HEK293 (cell line): ENCODE data around the gene DPM1.

Experiments
- CTCF ChIA-PET: fragments of 350-600 bp; formaldehyde crosslinking; extraction: SDS; loops from one replicate; lab custom pipeline; 2021; ENCODE audit warnings: antibody characterized with exemption; lab: Yijun Ruan, JAX
- POLR2A ChIA-PET: fragments of 300-600 bp; formaldehyde crosslinking; extraction: SDS; loops from one replicate; lab custom pipeline; 2020; ENCODE audit warnings: antibody characterized with exemption, inconsistent platforms; lab: Yijun Ruan, JAX
- H3K27ac ChIP-seq: fragments of 200-500 bp; sonication (Bioruptor generic); 2 replicates; pipeline ENCODE4 v1.5.1; 2014; ENCODE audit warnings: low read depth, low read length, control low read depth, inconsistent platforms; ENCODE audit errors: extremely low read depth
- H3K36me3 ChIP-seq, 2 experiments: fragments of 200-500 bp in 1 of 2; sonication (Bioruptor generic) in 1 of 2; 1 replicate in 1 of 2; 2 replicates in 1 of 2; pipeline ENCODE4 v1.5.1; 2014 to 2017; ENCODE audit warnings: inconsistent platforms in 2 of 2, low read length in 2 of 2; ENCODE audit not compliant: control insufficient read depth in 2 of 2, insufficient read depth in 1 of 2
- H3K4me1 ChIP-seq: fragments of 200-500 bp; sonication (Bioruptor generic); 2 replicates; pipeline ENCODE4 v1.5.1; 2014; ENCODE audit warnings: mild to moderate bottlenecking, low read length, inconsistent platforms; ENCODE audit not compliant: control insufficient read depth, insufficient read depth
- H3K4me3 ChIP-seq: 2 replicates; pipeline ENCODE4 v1.5.1; 2011; ENCODE audit warnings: low read depth, mild to moderate bottlenecking, control low read depth, low read length, moderate library complexity
- H3K9me3 ChIP-seq: fragments of 200-500 bp; sonication (Bioruptor generic); 2 replicates; pipeline ENCODE4 v1.5.1; 2014; ENCODE audit warnings: low read depth, low read length, inconsistent platforms; ENCODE audit not compliant: control insufficient read depth, insufficient read depth
- KLF10 ChIP-seq: fragments of 450-650 bp; IDR thresholded peaks from 2 replicates; pipeline ENCODE4 v1.5.1; 2018; ENCODE audit warnings: missing biosample characterization, mild to moderate bottlenecking, missing genetic modification characterization
- SCRT1 ChIP-seq: fragments of 450-650 bp; formaldehyde crosslinking; IDR thresholded peaks from 2 replicates; pipeline ENCODE4 v1.5.1; 2016; ENCODE audit warnings: missing biosample characterization, missing genetic modification characterization, borderline replicate concordance
- SP7 ChIP-seq: fragments of 450-650 bp; formaldehyde crosslinking; IDR thresholded peaks from 2 replicates; pipeline ENCODE4 v1.5.1; 2016; ENCODE audit warnings: missing biosample characterization, missing genetic modification characterization
- ZBTB7A ChIP-seq: fragments of 450-650 bp; formaldehyde crosslinking; IDR thresholded peaks from 2 replicates; pipeline ENCODE4 v1.5.1; 2016; ENCODE audit warnings: low read depth, missing biosample characterization, missing genetic modification characterization
- ZNF112 ChIP-seq: fragments of 450-650 bp; formaldehyde crosslinking; IDR thresholded peaks from 2 replicates; pipeline ENCODE4 v1.5.0; 2017; ENCODE audit warnings: missing biosample characterization, missing genetic modification characterization
- ZNF221 ChIP-seq: fragments of 450-650 bp; formaldehyde crosslinking; IDR thresholded peaks from 2 replicates; pipeline ENCODE4 v1.5.1; 2017; ENCODE audit warnings: missing biosample characterization, missing genetic modification characterization, borderline replicate concordance
- ZNF610 ChIP-seq: fragments of 450-650 bp; formaldehyde crosslinking; IDR thresholded peaks from 2 replicates; pipeline ENCODE4 v1.5.1; 2016; ENCODE audit warnings: missing biosample characterization, missing genetic modification characterization, borderline replicate concordance
- TF ChIP-seq, protein P1 (sequence below): fragments of 450-650 bp; formaldehyde crosslinking; optimal IDR thresholded peaks from 2 replicates; pipeline ENCODE3; 2016; ENCODE audit warnings: missing biosample characterization, mild to moderate bottlenecking, missing genetic modification characterization
- TF ChIP-seq, protein P2 (sequence below): sonication (generic); formaldehyde crosslinking; IDR thresholded peaks from 2 replicates; pipeline ENCODE4 v1.8.1; 2022; ENCODE audit warnings: mild to moderate bottlenecking, moderate library complexity, missing genetic modification reagents
- TF ChIP-seq, protein P3 (sequence below): fragments of 450-650 bp; formaldehyde crosslinking; IDR thresholded peaks from 2 replicates; pipeline ENCODE4 v1.5.1; 2017; ENCODE audit warnings: missing biosample characterization, missing genetic modification characterization
- TF ChIP-seq, protein P4 (sequence below): fragments of 450-650 bp; formaldehyde crosslinking; IDR thresholded peaks from 2 replicates; pipeline ENCODE4 v1.5.1; 2016; ENCODE audit warnings: missing biosample characterization, missing genetic modification characterization
- TF ChIP-seq, protein P5 (sequence below): fragments of 450-650 bp; formaldehyde crosslinking; IDR thresholded peaks from 2 replicates; pipeline ENCODE4 v1.5.1; 2017; ENCODE audit warnings: missing biosample characterization, missing genetic modification characterization

The DPM1 gene

DNA sequence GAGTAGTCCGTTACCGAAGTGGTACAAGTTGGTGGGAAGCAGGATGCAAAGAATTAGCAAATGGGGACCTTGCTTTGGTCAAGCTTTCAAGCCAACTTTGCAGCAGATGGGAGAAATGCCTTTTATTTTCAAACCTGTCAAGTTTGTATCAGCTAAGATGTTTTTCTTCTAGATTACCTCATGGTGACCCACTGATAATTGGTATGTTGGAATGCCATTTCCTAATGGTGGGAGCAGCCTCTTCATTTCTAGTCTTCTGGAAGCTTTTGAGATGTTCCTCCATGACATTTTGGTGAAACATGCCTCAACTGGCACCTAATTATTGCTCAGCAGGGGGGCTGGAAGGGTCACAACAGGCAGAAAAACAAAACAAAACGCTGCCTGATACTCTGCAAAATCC lies 70.8 kb downstream of the DPM1 start:
- no peaks in the 10 kb centered on the region for H3K9me3 ChIP-seq
- CTCF ChIA-PET = interaction anchor here (0.6 to 0.8 kb wide), 2 partner anchors 42 to 209 kb away, joined by 3 to 8 read pairs; no protein-coding TSS in a partner anchor
- POLR2A ChIA-PET = interaction anchor here (0.6 to 0.8 kb wide), 2 partner anchors 28 to 33 kb away, joined by 3 to 4 read pairs; no protein-coding TSS in a partner anchor

DNA sequence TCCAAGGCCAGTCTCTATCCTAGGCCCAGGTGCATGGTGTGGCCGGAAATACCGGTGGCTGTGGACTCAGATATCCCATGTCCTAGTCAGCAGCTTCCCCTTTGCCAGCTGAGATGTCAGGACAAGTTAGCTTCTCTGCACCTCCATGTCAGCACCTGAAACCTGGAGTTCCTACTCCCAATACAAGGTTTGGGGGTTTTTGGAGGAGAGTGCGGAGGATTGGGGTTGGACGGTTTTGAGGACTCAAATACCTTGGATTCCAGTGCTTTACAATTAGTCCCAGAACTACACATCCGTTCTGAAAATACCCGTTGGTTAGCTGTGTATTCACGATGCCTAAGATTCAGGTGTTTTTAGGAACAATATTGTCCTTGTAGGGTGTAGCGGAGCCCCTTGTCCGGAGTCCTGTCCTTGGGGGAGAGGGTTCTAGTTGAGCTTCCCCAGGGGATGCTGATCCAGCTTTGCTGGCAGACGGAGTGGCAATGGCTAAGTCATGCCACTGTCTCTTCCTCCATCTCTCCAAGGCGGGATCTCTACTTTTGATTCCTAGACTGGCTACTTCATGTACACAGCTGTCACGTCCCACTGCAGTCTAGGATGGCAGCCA lies 72.0 kb downstream of the DPM1 start:
- POLR2A ChIA-PET = no interaction called here
- Histone ChIP-seq H3K4me1 (no peaks in the 10 kb centered on the region), H3K4me3 (no peak overlapping the region), H3K9me3 (no peaks in the 10 kb centered on the region), H3K36me3 (peaks cover 0 to 30% of the 10 kb centered on the region in 2 experiments; a peak in 1 of 3 replicates), H3K27ac (no peak overlapping the region)
- CTCF ChIA-PET = interaction anchor here (0.9 kb wide), 1 partner anchor 69 kb away, joined by 3 read pairs; no protein-coding TSS in a partner anchor
- TF ChIP-seq ZNF610 (tag by site-specific recombination) (no peak), SP7 (no peak), SCRT1 (tag by site-specific recombination) (no peak), ZNF221 (tag by site-specific recombination) (no peak), ZBTB7A (tag by site-specific recombination) (no peak), ZNF112 (tag by site-specific recombination) (no peak), KLF10 (tag by site-specific recombination) (no peak)
- TF ChIP-seq, protein P1, sequence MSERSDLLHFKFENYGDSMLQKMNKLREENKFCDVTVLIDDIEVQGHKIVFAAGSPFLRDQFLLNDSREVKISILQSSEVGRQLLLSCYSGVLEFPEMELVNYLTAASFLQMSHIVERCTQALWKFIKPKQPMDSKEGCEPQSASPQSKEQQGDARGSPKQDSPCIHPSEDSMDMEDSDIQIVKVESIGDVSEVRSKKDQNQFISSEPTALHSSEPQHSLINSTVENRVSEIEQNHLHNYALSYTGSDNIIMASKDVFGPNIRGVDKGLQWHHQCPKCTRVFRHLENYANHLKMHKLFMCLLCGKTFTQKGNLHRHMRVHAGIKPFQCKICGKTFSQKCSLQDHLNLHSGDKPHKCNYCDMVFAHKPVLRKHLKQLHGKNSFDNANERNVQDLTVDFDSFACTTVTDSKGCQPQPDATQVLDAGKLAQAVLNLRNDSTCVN = no peak
- TF ChIP-seq, protein P2, sequence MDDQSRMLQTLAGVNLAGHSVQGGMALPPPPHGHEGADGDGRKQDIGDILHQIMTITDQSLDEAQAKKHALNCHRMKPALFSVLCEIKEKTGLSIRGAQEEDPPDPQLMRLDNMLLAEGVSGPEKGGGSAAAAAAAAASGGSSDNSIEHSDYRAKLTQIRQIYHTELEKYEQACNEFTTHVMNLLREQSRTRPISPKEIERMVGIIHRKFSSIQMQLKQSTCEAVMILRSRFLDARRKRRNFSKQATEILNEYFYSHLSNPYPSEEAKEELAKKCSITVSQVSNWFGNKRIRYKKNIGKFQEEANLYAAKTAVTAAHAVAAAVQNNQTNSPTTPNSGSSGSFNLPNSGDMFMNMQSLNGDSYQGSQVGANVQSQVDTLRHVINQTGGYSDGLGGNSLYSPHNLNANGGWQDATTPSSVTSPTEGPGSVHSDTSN = no peak
- TF ChIP-seq, protein P3, sequence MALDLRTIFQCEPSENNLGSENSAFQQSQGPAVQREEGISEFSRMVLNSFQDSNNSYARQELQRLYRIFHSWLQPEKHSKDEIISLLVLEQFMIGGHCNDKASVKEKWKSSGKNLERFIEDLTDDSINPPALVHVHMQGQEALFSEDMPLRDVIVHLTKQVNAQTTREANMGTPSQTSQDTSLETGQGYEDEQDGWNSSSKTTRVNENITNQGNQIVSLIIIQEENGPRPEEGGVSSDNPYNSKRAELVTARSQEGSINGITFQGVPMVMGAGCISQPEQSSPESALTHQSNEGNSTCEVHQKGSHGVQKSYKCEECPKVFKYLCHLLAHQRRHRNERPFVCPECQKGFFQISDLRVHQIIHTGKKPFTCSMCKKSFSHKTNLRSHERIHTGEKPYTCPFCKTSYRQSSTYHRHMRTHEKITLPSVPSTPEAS (tag by site-specific recombination) = no peak
- TF ChIP-seq, protein P4, sequence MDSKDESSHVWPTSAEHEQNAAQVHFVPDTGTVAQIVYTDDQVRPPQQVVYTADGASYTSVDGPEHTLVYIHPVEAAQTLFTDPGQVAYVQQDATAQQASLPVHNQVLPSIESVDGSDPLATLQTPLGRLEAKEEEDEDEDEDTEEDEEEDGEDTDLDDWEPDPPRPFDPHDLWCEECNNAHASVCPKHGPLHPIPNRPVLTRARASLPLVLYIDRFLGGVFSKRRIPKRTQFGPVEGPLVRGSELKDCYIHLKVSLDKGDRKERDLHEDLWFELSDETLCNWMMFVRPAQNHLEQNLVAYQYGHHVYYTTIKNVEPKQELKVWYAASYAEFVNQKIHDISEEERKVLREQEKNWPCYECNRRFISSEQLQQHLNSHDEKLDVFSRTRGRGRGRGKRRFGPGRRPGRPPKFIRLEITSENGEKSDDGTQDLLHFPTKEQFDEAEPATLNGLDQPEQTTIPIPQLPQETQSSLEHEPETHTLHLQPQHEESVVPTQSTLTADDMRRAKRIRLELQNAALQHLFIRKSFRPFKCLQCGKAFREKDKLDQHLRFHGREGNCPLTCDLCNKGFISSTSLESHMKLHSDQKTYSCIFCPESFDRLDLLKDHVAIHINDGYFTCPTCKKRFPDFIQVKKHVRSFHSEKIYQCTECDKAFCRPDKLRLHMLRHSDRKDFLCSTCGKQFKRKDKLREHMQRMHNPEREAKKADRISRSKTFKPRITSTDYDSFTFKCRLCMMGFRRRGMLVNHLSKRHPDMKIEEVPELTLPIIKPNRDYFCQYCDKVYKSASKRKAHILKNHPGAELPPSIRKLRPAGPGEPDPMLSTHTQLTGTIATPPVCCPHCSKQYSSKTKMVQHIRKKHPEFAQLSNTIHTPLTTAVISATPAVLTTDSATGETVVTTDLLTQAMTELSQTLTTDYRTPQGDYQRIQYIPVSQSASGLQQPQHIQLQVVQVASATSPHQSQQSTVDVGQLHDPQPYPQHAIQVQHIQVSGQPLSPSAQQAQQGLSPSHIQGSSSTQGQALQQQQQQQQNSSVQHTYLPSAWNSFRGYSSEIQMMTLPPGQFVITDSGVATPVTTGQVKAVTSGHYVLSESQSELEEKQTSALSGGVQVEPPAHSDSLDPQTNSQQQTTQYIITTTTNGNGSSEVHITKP (tag by site-specific recombination) = no peak

More for the DNA sequence above, 70.8 kb downstream of the DPM1 start:
- H3K36me3 ChIP-seq = peaks cover 4 to 43% of the 10 kb centered on the region in 2 experiments; a peak in 1 of 3 replicates
- TF ChIP-seq, protein P5, sequence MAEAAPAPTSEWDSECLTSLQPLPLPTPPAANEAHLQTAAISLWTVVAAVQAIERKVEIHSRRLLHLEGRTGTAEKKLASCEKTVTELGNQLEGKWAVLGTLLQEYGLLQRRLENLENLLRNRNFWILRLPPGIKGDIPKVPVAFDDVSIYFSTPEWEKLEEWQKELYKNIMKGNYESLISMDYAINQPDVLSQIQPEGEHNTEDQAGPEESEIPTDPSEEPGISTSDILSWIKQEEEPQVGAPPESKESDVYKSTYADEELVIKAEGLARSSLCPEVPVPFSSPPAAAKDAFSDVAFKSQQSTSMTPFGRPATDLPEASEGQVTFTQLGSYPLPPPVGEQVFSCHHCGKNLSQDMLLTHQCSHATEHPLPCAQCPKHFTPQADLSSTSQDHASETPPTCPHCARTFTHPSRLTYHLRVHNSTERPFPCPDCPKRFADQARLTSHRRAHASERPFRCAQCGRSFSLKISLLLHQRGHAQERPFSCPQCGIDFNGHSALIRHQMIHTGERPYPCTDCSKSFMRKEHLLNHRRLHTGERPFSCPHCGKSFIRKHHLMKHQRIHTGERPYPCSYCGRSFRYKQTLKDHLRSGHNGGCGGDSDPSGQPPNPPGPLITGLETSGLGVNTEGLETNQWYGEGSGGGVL (tag by site-specific recombination) = no peak
- H3K27ac ChIP-seq = no peak overlapping the region
- H3K4me1 ChIP-seq = no peaks in the 10 kb centered on the region
- no peak overlapping the region for H3K4me3 ChIP-seq
